Vagina (tissue), 2 donors: Measurements from ENCODE around the gene BCAS3.

Source experiments
- POLR2A ChIP-seq, 2 donors: fragments of 450-650 bp; IDR thresholded peaks; one replicate each; pipeline ENCODE4 v1.6.1; 2017; ENCODE audit warnings: antibody characterized with exemption in 2 of 2, mild to moderate bottlenecking in 2 of 2, moderate library complexity in 2 of 2
- TF ChIP-seq, protein P1 (sequence below), 3 experiments: fragments of 450-650 bp in 2 of 3; fragments of 200-600 bp in 1 of 3; sonication (generic) in 1 of 3; IDR thresholded peaks; one replicate each; pipeline ENCODE4 v1.5.1; 2017 to 2019; ENCODE audit warnings: antibody characterized with exemption in 3 of 3, mild to moderate bottlenecking in 2 of 3, moderate library complexity in 2 of 3

DNA sequence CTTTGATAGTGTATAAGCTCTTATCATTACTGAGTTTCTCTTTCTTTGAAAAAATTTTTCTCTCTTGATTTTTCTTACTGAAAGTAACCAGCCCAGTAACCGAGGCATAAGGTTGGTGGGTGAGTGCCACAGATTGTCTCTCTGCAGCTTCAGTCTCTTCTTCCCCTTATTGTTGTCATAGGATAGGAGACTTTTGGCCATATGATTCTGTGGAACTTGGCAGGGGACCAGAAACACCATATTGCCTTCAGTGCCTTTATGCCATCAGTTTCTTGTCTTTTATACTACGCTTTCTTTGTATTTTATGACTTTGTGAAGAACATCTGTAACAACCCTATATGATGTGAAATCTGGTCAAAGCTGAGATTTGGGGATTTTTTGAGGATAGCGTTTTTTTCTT, 380.4 kb downstream of the BCAS3 start:
- TF ChIP-seq POLR2A (IDR thresholded peaks at IDR 0.05) = no peak
- TF ChIP-seq, protein P1, sequence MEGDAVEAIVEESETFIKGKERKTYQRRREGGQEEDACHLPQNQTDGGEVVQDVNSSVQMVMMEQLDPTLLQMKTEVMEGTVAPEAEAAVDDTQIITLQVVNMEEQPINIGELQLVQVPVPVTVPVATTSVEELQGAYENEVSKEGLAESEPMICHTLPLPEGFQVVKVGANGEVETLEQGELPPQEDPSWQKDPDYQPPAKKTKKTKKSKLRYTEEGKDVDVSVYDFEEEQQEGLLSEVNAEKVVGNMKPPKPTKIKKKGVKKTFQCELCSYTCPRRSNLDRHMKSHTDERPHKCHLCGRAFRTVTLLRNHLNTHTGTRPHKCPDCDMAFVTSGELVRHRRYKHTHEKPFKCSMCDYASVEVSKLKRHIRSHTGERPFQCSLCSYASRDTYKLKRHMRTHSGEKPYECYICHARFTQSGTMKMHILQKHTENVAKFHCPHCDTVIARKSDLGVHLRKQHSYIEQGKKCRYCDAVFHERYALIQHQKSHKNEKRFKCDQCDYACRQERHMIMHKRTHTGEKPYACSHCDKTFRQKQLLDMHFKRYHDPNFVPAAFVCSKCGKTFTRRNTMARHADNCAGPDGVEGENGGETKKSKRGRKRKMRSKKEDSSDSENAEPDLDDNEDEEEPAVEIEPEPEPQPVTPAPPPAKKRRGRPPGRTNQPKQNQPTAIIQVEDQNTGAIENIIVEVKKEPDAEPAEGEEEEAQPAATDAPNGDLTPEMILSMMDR (IDR thresholded peaks at IDR 0.05) = no peak
